GM12873 (cell line): ENCODE measurements around the gene SNRNP200.
A peak's percentile ranks its signal among the peaks of the same experiment; 100 is the strongest.

ENCODE experiments used
- CTCF ChIP-seq: IDR thresholded peaks from 2 replicates; pipeline ENCODE4 v1.5.1; 2012; ENCODE audit warnings: low read depth, mild to moderate bottlenecking, moderate library complexity, low read length, control low read depth; ENCODE audit not compliant: insufficient read depth; ENCODE audit errors: missing control alignments

SNRNP200 gene

GRCh38 chr2:96262306-96262705, 43.0 kb downstream of the SNRNP200 start:
- no peak for TF ChIP-seq CTCF

- TF ChIP-seq CTCF, result no peak
These were observed 43.9 kb downstream of the SNRNP200 start for GRCh38 chr2:96261328-96262003.

GRCh38 chr2:96260387-96261260, 44.7 kb downstream of the SNRNP200 start:
- peak; percentile 71 for TF ChIP-seq CTCF

- no peak for TF ChIP-seq CTCF
These were observed 45.8 kb downstream of the SNRNP200 start for GRCh38 chr2:96259497-96259921.

GRCh38 chr2:96258166-96259022, 47.0 kb downstream of the SNRNP200 start:
- no peak for TF ChIP-seq CTCF

- no peak for TF ChIP-seq CTCF
These were observed 48.7 kb downstream of the SNRNP200 start for GRCh38 chr2:96256611-96257113.

- no peak for TF ChIP-seq CTCF
These were observed 50.8 kb downstream of the SNRNP200 start for GRCh38 chr2:96254571-96254970.
